Measurements from ENCODE around the gene KEAP1. TPM values are rescaled to one million over a fixed set of nuclear protein-coding genes. Genes with fewer than 3 reads are reported as not detected.

The KEAP1 gene
- total and polyA plus RNA-seq, 9 of the 15 experiments (the other 6 are each of a cell fraction or from before 2014, with no cell fraction given) = 2.1 to 95.6 (median 64.3) TPM

- TF ChIP-seq ZBTB40 (IDR thresholded peaks at IDR 0.05) (peak; percentile 48; the same call in 1 of the 2 replicates), ZBTB40 (CRISPR knock-in tag; IDR thresholded peaks at IDR 0.05) (no peak; the same call in 1 of the 2 replicates), ATF1 (CRISPR knock-in tag; IDR thresholded peaks at IDR 0.05) (no peak), ATF1 (tag; IDR thresholded peaks at IDR 0.05) (no peak; the same call in 1 of the 2 replicates), ARID2 (IDR thresholded peaks at IDR 0.05) (no peak), EZH2 (IDR thresholded peaks at IDR 0.05; ENCODE audit: borderline replicate concordance, low read depth, low read length) (no peak), CTBP1 (IDR thresholded peaks at IDR 0.05; ENCODE audit: borderline replicate concordance) (0 out of 2 replicates have a peak, but pooled peaks have one; percentile 1), FOXK2 (conservative IDR thresholded peaks at IDR 0.05 in 1 of 2, IDR thresholded peaks at IDR 0.05 in 1 of 2; ENCODE audit: low read depth in 2 of 2) (no peak), TEAD2 (tag; IDR thresholded peaks at IDR 0.05) (no peak), MEF2D (tag; conservative IDR thresholded peaks at IDR 0.05; ENCODE audit: low read depth) (no peak), ETV5 (CRISPR knock-in tag; IDR thresholded peaks at IDR 0.05; ENCODE audit: low read depth) (peak; percentile 56; the same call in 1 of the 2 replicates), KLF1 (tag; IDR thresholded peaks at IDR 0.05) (no peak), WHSC1 (IDR thresholded peaks at IDR 0.05; ENCODE audit: low read length) (no peak), ZNF644 (tag; IDR thresholded peaks at IDR 0.05; ENCODE audit: low read depth) (no peak), FOXJ2 (tag; IDR thresholded peaks at IDR 0.05) (no peak), ZNF445 (CRISPR knock-in tag; IDR thresholded peaks at IDR 0.05; ENCODE audit: low read depth) (no peak), SRF (CRISPR knock-in tag; IDR thresholded peaks at IDR 0.05) (peak; percentile 43 to 59; a peak in 1 of 4 replicates), ERF (CRISPR knock-in tag; IDR thresholded peaks at IDR 0.05) (no peak), HNRNPLL (IDR thresholded peaks at IDR 0.05; ENCODE audit: low read depth, low read length, poor library complexity, severe bottlenecking) (peak; percentile 37), TAL1 (IDR thresholded peaks at IDR 0.05) (no peak)
These were observed at the start of gene KEAP1 (continued) for GRCh38 chr19:10503002-10503789.

Measured in K562 (cell line).